GM19025 (cell line): Measurements from ENCODE around the gene TNFAIP3.
"Not testable (repeated sequence)": the region's sequence is repeated elsewhere in the genome, so short reads cannot be mapped to it uniquely, and the experiment has no call there.

ENCODE experiments used
- ATAC-seq: cut with Tn5 transposase; IDR thresholded peaks from one replicate; pipeline ENCODE4 v1.9.1; 2021; ENCODE audit warnings: mild to moderate bottlenecking, low read depth, moderate library complexity; ENCODE audit not compliant: unreplicated experiment

Gene TNFAIP3

GRCh38 chr6:137844327-137844726 is 22.7 kb upstream of the TNFAIP3 start:
- not testable (repeated sequence) for ATAC-seq

- not testable (repeated sequence) for ATAC-seq
These were observed 22.3 kb upstream of the TNFAIP3 start for GRCh38 chr6:137844773-137845172.

- no peak for ATAC-seq
These were observed 21.6 kb upstream of the TNFAIP3 start for GRCh38 chr6:137845460-137845859.

GRCh38 chr6:137846274-137846673 is 20.8 kb upstream of the TNFAIP3 start:
- ATAC-seq = no peak

- ATAC-seq = peak; percentile 54
These were observed 20.2 kb upstream of the TNFAIP3 start for GRCh38 chr6:137846772-137847313.

GRCh38 chr6:137847748-137848147 is 19.3 kb upstream of the TNFAIP3 start:
- no peak for ATAC-seq

- no peak for ATAC-seq
These were observed 18.4 kb upstream of the TNFAIP3 start for GRCh38 chr6:137848672-137849071.

GRCh38 chr6:137849181-137849980 is 17.7 kb upstream of the TNFAIP3 start:
- no peak for ATAC-seq

GRCh38 chr6:137849981-137850714 is 16.9 kb upstream of the TNFAIP3 start:
- no peak for ATAC-seq

- ATAC-seq = no peak
These were observed 16.1 kb upstream of the TNFAIP3 start for GRCh38 chr6:137850816-137851602.

GRCh38 chr6:137851669-137852068 is 15.4 kb upstream of the TNFAIP3 start:
- ATAC-seq = no peak

- no peak for ATAC-seq
These were observed 14.7 kb upstream of the TNFAIP3 start for GRCh38 chr6:137852346-137852745.

GRCh38 chr6:137852811-137853210 is 14.2 kb upstream of the TNFAIP3 start:
- no peak for ATAC-seq

GRCh38 chr6:137853569-137854213 is 13.4 kb upstream of the TNFAIP3 start:
- ATAC-seq = no peak

GRCh38 chr6:137856138-137856898 is 10.7 kb upstream of the TNFAIP3 start:
- ATAC-seq = no peak

- ATAC-seq = no peak
These were observed 8.0 kb upstream of the TNFAIP3 start for GRCh38 chr6:137859025-137859424.

GRCh38 chr6:137860394-137861005 is 6.6 kb upstream of the TNFAIP3 start:
- no peak for ATAC-seq

- no peak for ATAC-seq
These were observed 5.3 kb upstream of the TNFAIP3 start for GRCh38 chr6:137861550-137862337.
